Heart left ventricle (tissue), 13 donors: Measurements from ENCODE around the gene DAZAP1.

Experiments used
- CTCF ChIP-seq, 12 donors: fragments of 200-600 bp; sonication (generic) in 4 of 12; IDR thresholded peaks; one replicate each; pipeline versions ENCODE4 v1.5.0 to v1.8.0; 2018 to 2022; ENCODE audit warnings: antibody characterized with exemption in 12 of 12, mild to moderate bottlenecking in 5 of 12
- POLR2A ChIP-seq, 2 donors: fragments of 450-650 bp; IDR thresholded peaks; one replicate each; pipeline ENCODE4 v1.6.1; 2017; ENCODE audit warnings: antibody characterized with exemption in 2 of 2, mild to moderate bottlenecking in 2 of 2, moderate library complexity in 2 of 2
- donor health status: ischemic (EF 13 %, LVEDD 7.1; RV severe dilation, severe dysfunction).
- donor health status: DM: no; HTN: yes; CAD: no.
- donor health status: DM: no; HTN: no; CAD: no.
- donor health status: ischemic (EF 25% LVEDD 6.9; RV normal size, moderate dysfunction).
- donor health status: ischemic (EF 25% LVEDD 5.7; RV mildly dilated, moderate dysfunction).
- donor health status: ischemic (EF 35%, LVEDD 5.7; RV mildly dilated, moderate dysfunction).
- donor health status: nonischemic (EF 11% LVEDD 7.7; RV severe dilation, severe dysfunction).
- donor health status: DM: yes; HTN: yes; CAD: no.
- donor health status: PGD.
- donor health status: ischemic (EF 29% LVEDD 5.4; RV normal size, mild dysfunction).
- donor health status: nonischemic (EF 23%, LVEDD 6.1; RV moderate dilation, normal function).

GRCh38 chr19:1475751-1476437 lies 68.5 kb downstream of the DAZAP1 start:
- TF ChIP-seq POLR2A (IDR thresholded peaks at IDR 0.05) (no peak), CTCF (IDR thresholded peaks at IDR 0.05) (no peak)
